Right hindlimb (tissue), 1 donor: ENCODE results near the gene C5.

Experiments
- DNase-seq: peaks from one replicate; pipeline ENCODE4 v3.0.0-alpha.2; 2018

C5 gene

GRCh38 chr9:120904061-120904977 lies 145.8 kb downstream of the C5 start:
- DNase-seq, result no peak

GRCh38 chr9:120902569-120903535 lies 147.2 kb downstream of the C5 start:
- no peak for DNase-seq
